T-helper 1 cell treated with Interleukin-12 subunit alpha and Interleukin-12 subunit beta and Interleukin-4 antibody, amounts not matched to agents 30 μg/mL and 1 μg/mL, for 36 hours (primary cell): Measurements from ENCODE around the gene SLC4A4.

ENCODE experiments used
- H3K27ac Mint-ChIP-seq: one replicate; pipeline ENCODE4 v1.8.0; 2021; ENCODE audit warnings: mild to moderate bottlenecking, mixed read lengths
- H3K27me3 Mint-ChIP-seq: one replicate; pipeline ENCODE4 v1.8.0; 2021; ENCODE audit warnings: low read depth, mixed read lengths
- H3K36me3 Mint-ChIP-seq: one replicate; pipeline ENCODE4 v1.8.0; 2021; ENCODE audit warnings: low read depth, mixed read lengths
- H3K4me1 Mint-ChIP-seq: one replicate; pipeline ENCODE4 v1.8.0; 2021; ENCODE audit warnings: low read depth, mixed read lengths
- H3K4me3 Mint-ChIP-seq: one replicate; pipeline ENCODE4 v1.8.0; 2021; ENCODE audit warnings: mild to moderate bottlenecking, moderate library complexity, mixed read lengths
- H3K9me3 Mint-ChIP-seq: one replicate; pipeline ENCODE4 v1.8.0; 2021; ENCODE audit warnings: mixed read lengths

The SLC4A4 gene

DNA sequence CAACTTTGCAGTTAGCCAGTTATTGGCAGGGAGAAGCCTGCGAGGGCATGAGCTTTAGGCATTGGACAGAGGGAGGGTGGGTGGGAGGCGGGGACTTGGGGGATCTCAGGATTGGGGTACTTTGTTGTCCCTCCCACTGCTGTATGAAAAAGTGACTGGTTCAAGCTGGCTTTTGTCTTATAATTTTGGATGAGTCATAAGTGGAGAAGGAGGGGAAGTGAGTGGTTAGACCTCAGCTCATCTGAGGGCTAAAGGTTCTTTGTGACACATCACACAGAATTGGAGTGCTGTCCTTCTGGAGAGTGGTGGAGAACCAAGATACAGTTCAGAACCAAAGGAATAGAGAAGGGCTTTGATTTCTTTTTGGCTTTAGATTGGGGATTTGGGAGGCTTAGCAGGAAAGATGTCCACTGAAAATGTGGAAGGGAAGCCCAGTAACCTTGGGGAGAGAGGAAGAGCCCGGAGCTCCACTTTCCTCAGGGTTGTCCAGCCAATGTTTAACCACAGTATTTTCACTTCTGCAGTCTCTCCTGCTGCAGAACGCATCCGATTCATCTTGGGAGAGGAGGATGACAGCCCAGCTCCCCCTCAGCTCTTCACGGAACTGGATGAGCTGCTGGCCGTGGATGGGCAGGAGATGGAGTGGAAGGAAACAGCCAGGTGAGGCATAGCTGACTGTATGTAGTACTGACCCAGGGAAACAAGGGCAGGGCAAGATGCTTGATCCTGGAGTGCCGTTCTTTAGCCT, at the start of gene SLC4A4:
SLC4A4 (plus strand) TSS at position 175 of the 748 bp plus-strand sequence.
- H3K9me3 Mint-ChIP-seq: no peaks in the 10 kb centered on the region

DNA sequence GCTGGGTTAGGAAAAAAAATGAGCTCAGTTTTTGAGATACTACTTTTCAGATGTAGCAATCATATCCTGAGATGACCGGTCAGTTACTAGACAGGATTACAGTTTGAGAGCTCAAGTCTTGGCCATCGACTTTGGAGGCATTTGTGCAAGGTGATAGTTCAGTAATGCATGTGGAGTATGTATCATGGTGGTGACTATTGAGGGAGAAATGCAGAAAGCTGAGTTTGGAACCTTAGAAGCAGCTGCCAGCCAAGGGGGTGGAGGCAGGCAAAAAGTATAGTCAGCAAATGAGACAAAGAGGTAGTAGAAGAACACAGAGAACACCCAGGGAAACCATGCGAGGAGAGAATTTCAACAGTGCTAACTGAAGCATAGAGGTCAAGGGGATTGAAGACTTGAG, 48.7 kb upstream of the SLC4A4 start:
- Mint-ChIP-seq H3K27me3 (no peaks in the 10 kb centered on the region), H3K27ac (no peak overlapping the region), H3K4me3 (no peak overlapping the region)

More for the DNA sequence above, at the start of gene SLC4A4:
- no peaks in the 10 kb centered on the region for H3K36me3 Mint-ChIP-seq
- no peak within 1 kb of the TSS for H3K27ac Mint-ChIP-seq
- H3K27me3 Mint-ChIP-seq: no peaks in the 10 kb centered on the region
- peaks cover 4% of the 10 kb centered on the region for H3K4me1 Mint-ChIP-seq
- H3K4me3 Mint-ChIP-seq: no peak within 1 kb of the TSS

DNA sequence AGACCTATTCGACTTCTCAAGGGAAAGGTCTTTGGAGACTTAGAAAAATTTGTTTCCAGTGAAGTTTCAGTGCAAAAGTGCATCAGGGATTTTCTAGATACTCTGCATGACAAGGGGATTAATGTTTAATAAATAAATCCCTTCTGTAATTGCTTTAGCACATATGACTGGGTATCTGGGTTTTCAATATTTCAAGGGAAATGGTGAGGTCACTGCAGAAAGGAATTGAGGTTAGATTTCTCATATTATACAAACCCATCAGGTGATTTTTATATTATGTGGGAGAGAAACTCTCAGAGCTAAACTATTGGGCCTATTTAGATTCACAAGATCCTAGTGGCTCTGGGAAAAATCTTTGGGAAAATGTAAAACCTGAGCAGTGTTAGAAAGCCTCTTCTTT, 48.3 kb upstream of the SLC4A4 start:
- Mint-ChIP-seq H3K4me1 (no peaks in the 10 kb centered on the region), H3K27me3 (no peaks in the 10 kb centered on the region), H3K9me3 (no peaks in the 10 kb centered on the region), H3K36me3 (no peaks in the 10 kb centered on the region), H3K4me3 (no peak overlapping the region), H3K27ac (no peak overlapping the region)

More for the DNA sequence above, 48.7 kb upstream of the SLC4A4 start:
- Mint-ChIP-seq H3K9me3 (no peaks in the 10 kb centered on the region), H3K4me1 (no peaks in the 10 kb centered on the region), H3K36me3 (no peaks in the 10 kb centered on the region)

DNA sequence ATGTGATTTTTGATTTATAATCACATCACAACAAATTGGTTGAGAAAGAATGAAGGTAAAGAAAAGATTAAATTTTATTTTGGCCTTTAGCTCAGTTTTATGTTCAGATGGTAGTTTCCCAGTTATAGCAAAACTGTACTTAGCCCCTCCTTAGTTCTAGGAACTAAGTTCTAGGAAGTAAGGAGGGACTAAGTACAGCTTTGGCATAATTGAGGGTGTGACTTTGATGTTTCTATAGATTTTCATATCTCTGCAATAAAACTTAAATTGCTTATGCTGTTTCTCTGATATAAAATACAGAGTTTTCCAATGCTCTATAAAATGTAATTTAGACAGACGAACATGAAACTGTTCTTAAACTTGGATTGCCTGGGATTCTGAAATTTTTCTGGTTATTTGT, 46.6 kb upstream of the SLC4A4 start:
- no peaks in the 10 kb centered on the region for H3K27me3 Mint-ChIP-seq
- no peak overlapping the region for H3K27ac Mint-ChIP-seq
- H3K4me1 Mint-ChIP-seq: no peaks in the 10 kb centered on the region
- H3K36me3 Mint-ChIP-seq: no peaks in the 10 kb centered on the region
- no peaks in the 10 kb centered on the region for H3K9me3 Mint-ChIP-seq
- H3K4me3 Mint-ChIP-seq: no peak overlapping the region

DNA sequence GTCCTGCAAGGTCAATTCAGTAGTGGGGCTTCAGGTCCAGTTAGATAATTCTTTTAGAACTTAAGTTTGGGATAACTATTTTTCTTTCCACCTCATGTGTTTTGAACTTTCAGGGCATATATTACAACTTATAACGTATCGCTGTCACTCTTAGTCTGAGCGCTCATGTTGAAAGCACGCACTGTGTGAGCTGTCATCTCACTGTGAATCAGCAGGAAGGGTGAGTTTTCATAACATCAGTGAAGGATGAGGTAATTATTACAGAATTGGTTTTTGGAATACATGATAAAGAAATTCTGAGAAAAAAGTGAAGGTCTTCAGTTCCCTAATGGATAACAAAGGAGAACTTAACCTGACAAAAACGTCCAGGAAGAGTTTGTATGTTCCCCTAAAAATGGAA, 45.1 kb upstream of the SLC4A4 start:
- Mint-ChIP-seq H3K4me1 (no peaks in the 10 kb centered on the region), H3K27ac (no peak overlapping the region), H3K36me3 (no peaks in the 10 kb centered on the region), H3K9me3 (no peaks in the 10 kb centered on the region), H3K27me3 (no peaks in the 10 kb centered on the region), H3K4me3 (no peak overlapping the region)

DNA sequence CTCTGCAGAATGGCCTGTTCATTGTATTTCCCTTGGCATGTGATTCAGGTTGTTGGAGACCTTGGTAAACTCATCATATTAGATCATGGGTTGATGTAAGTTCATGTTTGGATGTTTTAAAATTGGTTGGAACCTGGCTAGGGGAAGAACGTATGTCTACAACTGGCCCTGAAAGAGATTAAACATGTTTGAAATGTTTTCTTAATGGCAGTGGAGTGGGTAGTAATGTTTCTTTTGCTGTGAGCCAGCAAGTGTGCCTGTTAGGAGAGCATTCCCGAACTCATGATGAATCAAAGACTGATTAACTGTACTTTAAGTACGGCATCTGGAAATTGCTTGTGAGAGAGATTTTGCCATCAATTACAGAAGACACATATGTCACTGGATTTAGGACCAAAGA, 44.5 kb upstream of the SLC4A4 start:
- no peaks in the 10 kb centered on the region for H3K27me3 Mint-ChIP-seq
- H3K4me1 Mint-ChIP-seq: no peaks in the 10 kb centered on the region
- H3K27ac Mint-ChIP-seq: no peak overlapping the region
- H3K36me3 Mint-ChIP-seq: no peaks in the 10 kb centered on the region
- H3K4me3 Mint-ChIP-seq: no peak overlapping the region
- H3K9me3 Mint-ChIP-seq: no peaks in the 10 kb centered on the region

DNA sequence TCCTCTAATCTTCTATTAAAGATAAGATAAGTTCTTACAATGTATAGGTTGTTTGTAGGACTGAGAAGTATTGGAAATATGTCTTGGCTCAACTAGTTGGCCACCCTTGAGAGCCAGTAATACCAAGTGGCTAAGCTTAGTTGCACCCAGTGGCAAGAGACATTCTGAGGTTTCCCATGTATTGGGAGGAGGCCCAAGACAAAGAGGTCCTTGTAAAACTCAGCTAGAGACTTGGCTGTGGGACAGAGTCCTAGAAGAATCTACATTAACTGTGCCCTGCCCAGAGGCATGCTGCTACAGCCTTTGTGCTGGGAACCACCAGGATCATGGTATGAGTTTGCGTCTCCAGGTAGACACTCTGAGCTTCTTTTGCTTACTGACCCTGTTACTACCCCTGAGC, 41.9 kb upstream of the SLC4A4 start:
- no peak overlapping the region for H3K27ac Mint-ChIP-seq
- H3K27me3 Mint-ChIP-seq: no peaks in the 10 kb centered on the region

DNA sequence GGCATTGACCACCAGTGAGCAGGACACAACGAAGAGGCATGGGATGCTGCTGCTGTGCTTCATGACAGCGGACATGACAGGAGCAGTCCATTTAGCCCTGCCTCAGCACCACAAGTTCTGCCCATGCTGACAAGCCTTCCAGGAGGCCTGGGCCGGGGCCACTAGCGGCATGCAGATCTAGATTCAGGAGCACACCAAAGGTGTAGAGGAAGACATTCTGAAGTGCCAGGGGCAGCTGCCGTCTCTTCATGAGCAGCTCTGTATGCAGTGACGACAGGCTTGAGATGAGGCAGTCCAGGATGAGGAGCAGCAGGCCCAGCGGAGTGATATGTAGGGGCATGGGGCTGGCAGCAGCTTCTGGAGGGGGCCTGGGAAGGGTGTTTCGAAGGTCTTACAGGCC, 38.5 kb upstream of the SLC4A4 start:
- no peak overlapping the region for H3K4me3 Mint-ChIP-seq
- H3K4me1 Mint-ChIP-seq: peaks cover under 1% of the 10 kb centered on the region
- H3K9me3 Mint-ChIP-seq: no peaks in the 10 kb centered on the region
- H3K27me3 Mint-ChIP-seq: no peaks in the 10 kb centered on the region
- no peaks in the 10 kb centered on the region for H3K36me3 Mint-ChIP-seq
- no peak overlapping the region for H3K27ac Mint-ChIP-seq

More for the DNA sequence above, 41.9 kb upstream of the SLC4A4 start:
- Mint-ChIP-seq H3K36me3 (no peaks in the 10 kb centered on the region), H3K9me3 (no peaks in the 10 kb centered on the region), H3K4me3 (no peak overlapping the region), H3K4me1 (no peaks in the 10 kb centered on the region)

DNA sequence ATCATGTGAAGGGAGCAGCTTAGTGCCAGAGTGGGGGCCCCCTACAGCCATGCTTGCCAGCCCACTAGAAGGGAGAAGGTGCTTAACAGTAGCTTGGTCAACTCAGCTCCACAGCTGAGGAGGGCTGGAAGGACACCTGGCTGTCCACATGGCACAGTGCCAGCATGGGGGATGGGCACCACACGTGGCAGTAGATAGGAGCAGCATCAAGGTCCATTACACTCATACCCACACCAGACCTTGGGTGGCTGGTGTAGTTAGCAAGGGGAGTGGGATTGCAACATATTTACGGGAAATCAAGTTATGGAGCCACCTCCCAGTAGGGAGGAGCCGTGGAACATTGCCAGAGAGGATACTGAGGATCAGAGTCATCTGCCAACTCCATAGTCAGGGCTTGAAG, 37.9 kb upstream of the SLC4A4 start:
- Mint-ChIP-seq H3K27me3 (no peaks in the 10 kb centered on the region), H3K9me3 (no peaks in the 10 kb centered on the region), H3K27ac (no peak overlapping the region), H3K4me1 (peaks cover 4% of the 10 kb centered on the region), H3K4me3 (no peak overlapping the region), H3K36me3 (no peaks in the 10 kb centered on the region)

DNA sequence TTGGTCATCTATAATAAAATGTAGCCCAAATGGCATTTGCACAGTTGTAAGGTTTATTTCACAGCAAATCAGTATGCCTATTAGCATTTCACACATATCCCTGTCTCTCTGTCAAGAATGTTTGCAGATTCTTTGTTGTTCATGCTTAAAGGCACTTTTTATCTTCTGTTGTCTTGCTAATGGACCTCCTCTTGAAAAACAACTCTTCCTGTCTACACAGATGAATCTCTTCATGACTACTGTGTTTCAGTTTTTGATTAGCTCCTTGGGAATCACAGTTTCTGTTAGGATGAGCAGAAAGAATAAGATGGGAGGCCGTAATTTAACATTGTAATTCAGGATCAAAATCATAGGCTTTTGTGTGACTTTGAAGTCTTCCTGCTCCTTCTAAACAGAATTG, 35.5 kb upstream of the SLC4A4 start:
- Mint-ChIP-seq H3K4me3 (no peak overlapping the region), H3K9me3 (no peaks in the 10 kb centered on the region), H3K4me1 (peaks cover 4% of the 10 kb centered on the region), H3K27me3 (no peaks in the 10 kb centered on the region), H3K27ac (no peak overlapping the region), H3K36me3 (no peaks in the 10 kb centered on the region)

DNA sequence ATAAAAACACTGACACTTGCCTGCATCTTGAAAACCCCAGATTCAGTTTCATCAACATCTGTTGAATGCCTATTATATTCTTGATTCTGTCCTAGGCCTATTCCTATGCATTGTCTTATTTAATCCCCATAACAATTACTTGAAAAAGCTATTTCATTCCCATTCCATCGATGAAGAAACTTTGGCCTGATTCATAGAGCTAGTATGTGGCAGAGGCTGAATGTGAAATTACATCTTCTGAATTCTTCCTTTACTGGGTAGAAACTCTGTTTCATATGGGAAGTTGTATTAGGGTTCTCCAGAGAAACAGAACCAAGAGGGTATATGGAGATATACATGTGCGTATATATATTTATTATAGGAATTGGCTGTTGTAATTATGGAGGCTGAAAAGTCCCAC, 35.0 kb upstream of the SLC4A4 start:
- peaks cover 4% of the 10 kb centered on the region for H3K4me1 Mint-ChIP-seq
- no peaks in the 10 kb centered on the region for H3K9me3 Mint-ChIP-seq
- H3K27ac Mint-ChIP-seq: no peak overlapping the region
- H3K4me3 Mint-ChIP-seq: no peak overlapping the region
- no peaks in the 10 kb centered on the region for H3K36me3 Mint-ChIP-seq
- H3K27me3 Mint-ChIP-seq: no peaks in the 10 kb centered on the region

DNA sequence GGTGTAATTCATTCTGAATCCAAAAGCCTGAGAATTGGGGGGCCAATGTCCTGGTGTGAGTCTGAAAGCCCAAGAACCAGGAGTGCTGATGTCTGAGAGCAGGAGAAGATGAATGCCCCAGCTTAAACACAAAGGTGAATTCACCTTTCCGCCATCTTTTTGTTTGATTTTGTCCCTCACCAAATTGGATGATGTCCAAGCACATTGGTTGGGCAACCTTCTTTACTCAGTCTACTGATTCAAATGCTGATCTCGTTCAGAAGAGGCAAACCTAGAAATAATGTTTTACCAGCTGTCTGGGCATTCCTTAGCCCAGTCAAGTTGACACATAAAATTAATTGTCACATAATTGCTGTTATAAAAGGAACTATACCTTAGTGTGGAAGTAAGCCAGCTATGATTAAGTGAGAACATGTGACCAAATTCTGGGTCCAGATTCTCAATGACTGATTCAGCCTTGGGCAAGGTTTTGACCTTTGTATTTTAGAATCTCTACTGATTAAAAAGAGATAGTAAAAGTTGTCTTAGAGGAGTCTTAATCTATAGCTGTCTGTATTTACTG, 34.5 kb upstream of the SLC4A4 start:
- Mint-ChIP-seq H3K27me3 (no peaks in the 10 kb centered on the region), H3K4me3 (no peak overlapping the region), H3K27ac (no peak overlapping the region), H3K9me3 (no peaks in the 10 kb centered on the region), H3K36me3 (no peaks in the 10 kb centered on the region), H3K4me1 (peaks cover 4% of the 10 kb centered on the region)

DNA sequence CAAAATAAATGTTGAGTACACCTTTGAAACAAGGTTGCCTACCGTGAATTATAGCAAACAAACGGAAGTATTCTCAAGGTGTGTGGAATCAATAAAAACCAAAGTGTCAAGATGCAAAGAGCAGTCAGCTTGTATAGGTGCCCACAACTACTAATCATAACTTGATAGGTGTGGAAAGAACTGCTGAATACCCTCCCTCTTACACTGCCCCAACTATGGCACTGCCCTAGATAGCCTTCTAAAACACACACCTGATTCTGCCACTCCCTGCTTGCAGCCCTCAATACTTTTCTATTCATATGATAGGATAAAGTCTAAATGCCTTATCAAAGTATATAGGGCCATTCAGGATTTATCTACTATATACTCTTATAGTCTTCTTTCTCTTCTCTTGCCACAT, 31.1 kb upstream of the SLC4A4 start:
- no peaks in the 10 kb centered on the region for H3K36me3 Mint-ChIP-seq
- H3K27ac Mint-ChIP-seq: no peak overlapping the region
- no peak overlapping the region for H3K4me3 Mint-ChIP-seq
- H3K9me3 Mint-ChIP-seq: peaks cover 8% of the 10 kb centered on the region
- H3K4me1 Mint-ChIP-seq: peaks cover 4% of the 10 kb centered on the region
- peaks cover 4% of the 10 kb centered on the region for H3K27me3 Mint-ChIP-seq

DNA sequence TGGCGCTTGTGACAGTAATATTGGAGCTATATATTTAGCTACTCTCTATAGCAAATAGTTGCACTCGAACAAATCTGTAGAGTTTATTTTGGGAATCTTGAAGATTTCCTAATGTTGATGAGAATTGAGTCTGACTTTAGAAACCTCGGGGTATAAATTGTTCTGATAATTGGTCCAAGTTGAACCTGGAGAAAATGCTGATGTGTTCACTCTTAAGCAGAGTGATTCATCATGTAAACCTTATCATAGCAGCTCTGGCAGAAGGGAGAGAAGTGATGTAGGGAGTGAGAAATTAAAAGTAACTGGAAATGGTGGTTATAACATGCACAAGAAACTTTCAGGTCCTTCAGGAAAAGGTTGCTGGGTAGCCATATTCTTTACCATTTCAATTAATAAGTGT, 16.4 kb upstream of the SLC4A4 start:
- H3K4me3 Mint-ChIP-seq: no peak overlapping the region
- H3K36me3 Mint-ChIP-seq: no peaks in the 10 kb centered on the region
- H3K4me1 Mint-ChIP-seq: no peaks in the 10 kb centered on the region
- no peaks in the 10 kb centered on the region for H3K9me3 Mint-ChIP-seq
- H3K27ac Mint-ChIP-seq: no peak overlapping the region
- H3K27me3 Mint-ChIP-seq: peaks cover 5% of the 10 kb centered on the region

DNA sequence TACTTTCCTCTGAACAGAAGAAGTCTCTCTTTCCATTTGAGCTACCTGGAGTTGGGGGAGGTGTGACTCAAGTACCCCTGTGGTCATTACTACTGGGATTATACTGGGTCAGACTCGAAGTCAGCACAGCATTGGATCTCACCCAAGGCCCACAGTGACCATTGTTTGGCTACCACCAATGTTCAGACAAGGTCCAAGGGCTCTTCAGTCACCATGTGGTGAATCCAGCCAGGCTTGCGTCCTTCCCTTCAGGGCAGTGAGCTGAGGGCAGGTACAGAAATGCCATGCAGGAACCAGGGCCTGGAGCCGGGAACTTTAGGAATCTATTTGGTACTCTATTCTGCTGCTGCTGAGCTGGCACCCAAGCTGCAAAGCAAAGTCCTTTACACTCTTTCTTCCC, 5.5 kb upstream of the SLC4A4 start:
- Mint-ChIP-seq H3K36me3 (no peaks in the 10 kb centered on the region), H3K27ac (no peak overlapping the region), H3K27me3 (no peaks in the 10 kb centered on the region), H3K9me3 (no peaks in the 10 kb centered on the region), H3K4me1 (peaks cover under 1% of the 10 kb centered on the region), H3K4me3 (no peak overlapping the region)
